ENCODE results near the gene MUS81. TPM values are rescaled to one million over a fixed set of nuclear protein-coding genes. Genes with fewer than 3 reads are reported as not detected.

MUS81 gene
- total and polyA plus RNA-seq, 2 of the 13 experiments (the other 11 are each of a cell fraction or from before 2014, with no cell fraction given): 25.6 to 30.2 TPM

DNA sequence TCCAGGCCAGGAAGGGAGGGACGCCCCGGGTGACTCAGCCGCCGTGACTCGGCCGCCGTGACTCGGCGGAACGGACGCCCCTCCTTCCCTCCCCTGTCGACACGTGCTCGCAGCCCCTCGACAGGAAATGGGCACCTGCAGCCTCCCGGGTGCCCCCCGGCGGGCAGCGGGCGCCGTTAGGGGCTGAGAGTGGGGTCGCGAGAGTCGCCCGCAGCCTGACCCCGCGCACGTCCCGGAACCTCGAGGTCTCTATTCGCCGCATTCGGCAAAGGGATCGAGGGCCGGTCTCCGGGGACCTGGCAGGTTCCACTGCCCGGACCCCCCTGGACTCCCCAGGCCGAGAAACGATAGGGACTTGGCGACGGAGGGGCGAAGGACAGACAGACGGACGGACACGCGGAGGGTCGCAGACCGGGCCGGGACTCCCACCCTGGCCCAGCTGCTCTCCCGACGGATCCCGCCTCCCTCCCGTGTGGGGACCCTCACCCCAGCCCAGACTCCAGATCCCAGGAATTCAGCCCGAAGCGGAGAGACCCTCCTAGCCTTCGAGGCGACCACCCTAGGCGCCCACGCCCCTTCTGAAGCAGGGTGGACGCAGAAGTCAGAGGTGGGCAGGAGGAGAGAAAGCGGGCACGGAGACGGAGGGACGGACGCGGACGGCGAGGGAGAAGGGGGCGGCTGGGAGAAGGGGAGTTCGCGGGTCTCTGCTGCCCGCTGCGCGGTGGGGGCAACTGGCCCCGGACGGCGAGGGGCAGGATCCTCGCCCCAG is 39.3 kb downstream of the MUS81 start (continued):
- TF ChIP-seq SNAPC2 (CRISPR knock-in tag; IDR thresholded peaks at IDR 0.05) (0 out of 2 replicates have a peak, but pooled peaks have one; percentile 52), NFKBIZ (CRISPR knock-in tag; IDR thresholded peaks at IDR 0.05) (peak; percentile 45; the same call in 1 of the 2 replicates), ZFP36 (IDR thresholded peaks at IDR 0.05; ENCODE audit: borderline replicate concordance, low read depth, low read length, partially characterized antibody) (no peak), HES4 (CRISPR knock-in tag; IDR thresholded peaks at IDR 0.05; ENCODE audit: borderline replicate concordance) (peak; percentile 32; the same call in 1 of the 2 replicates), NFIB (CRISPR knock-in tag; IDR thresholded peaks at IDR 0.05; ENCODE audit: borderline replicate concordance) (no peak), RARG (CRISPR knock-in tag; IDR thresholded peaks at IDR 0.05; ENCODE audit: low read depth) (no peak), ZSCAN12 (CRISPR knock-in tag; IDR thresholded peaks at IDR 0.05) (no peak), TBP (CRISPR knock-in tag; IDR thresholded peaks at IDR 0.05) (no peak), SETDB1 (CRISPR knock-in tag; IDR thresholded peaks at IDR 0.05; ENCODE audit: borderline replicate concordance) (no peak), KDM3A (CRISPR knock-in tag; IDR thresholded peaks at IDR 0.05; ENCODE audit: low read depth) (no peak), ZNF251 (CRISPR knock-in tag; IDR thresholded peaks at IDR 0.05) (no peak), PHF21A (CRISPR knock-in tag; IDR thresholded peaks at IDR 0.05) (peak; percentile 30; the same call in 1 of the 2 replicates), KAT2B (IDR thresholded peaks at IDR 0.05; ENCODE audit: borderline replicate concordance, low read depth, low read length) (no peak)
- TF ChIP-seq, protein P1, sequence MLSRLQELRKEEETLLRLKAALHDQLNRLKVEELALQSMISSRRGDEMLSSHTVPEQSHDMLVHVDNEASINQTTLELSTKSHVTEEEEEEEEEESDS (CRISPR knock-in tag; IDR thresholded peaks at IDR 0.05; ENCODE audit: borderline replicate concordance): peak; percentile 78; the same call in 1 of the 2 replicates
- TF ChIP-seq, protein P2, sequence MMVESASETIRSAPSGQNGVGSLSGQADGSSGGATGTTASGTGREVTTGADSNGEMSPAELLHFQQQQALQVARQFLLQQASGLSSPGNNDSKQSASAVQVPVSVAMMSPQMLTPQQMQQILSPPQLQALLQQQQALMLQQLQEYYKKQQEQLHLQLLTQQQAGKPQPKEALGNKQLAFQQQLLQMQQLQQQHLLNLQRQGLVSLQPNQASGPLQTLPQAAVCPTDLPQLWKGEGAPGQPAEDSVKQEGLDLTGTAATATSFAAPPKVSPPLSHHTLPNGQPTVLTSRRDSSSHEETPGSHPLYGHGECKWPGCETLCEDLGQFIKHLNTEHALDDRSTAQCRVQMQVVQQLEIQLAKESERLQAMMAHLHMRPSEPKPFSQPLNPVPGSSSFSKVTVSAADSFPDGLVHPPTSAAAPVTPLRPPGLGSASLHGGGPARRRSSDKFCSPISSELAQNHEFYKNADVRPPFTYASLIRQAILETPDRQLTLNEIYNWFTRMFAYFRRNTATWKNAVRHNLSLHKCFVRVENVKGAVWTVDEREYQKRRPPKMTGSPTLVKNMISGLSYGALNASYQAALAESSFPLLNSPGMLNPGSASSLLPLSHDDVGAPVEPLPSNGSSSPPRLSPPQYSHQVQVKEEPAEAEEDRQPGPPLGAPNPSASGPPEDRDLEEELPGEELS (CRISPR knock-in tag; IDR thresholded peaks at IDR 0.05): no peak
- TF ChIP-seq, protein P3, sequence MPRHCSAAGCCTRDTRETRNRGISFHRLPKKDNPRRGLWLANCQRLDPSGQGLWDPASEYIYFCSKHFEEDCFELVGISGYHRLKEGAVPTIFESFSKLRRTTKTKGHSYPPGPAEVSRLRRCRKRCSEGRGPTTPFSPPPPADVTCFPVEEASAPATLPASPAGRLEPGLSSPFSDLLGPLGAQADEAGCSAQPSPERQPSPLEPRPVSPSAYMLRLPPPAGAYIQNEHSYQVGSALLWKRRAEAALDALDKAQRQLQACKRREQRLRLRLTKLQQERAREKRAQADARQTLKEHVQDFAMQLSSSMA (CRISPR knock-in tag; IDR thresholded peaks at IDR 0.05): no peak
- TF ChIP-seq, protein P4, sequence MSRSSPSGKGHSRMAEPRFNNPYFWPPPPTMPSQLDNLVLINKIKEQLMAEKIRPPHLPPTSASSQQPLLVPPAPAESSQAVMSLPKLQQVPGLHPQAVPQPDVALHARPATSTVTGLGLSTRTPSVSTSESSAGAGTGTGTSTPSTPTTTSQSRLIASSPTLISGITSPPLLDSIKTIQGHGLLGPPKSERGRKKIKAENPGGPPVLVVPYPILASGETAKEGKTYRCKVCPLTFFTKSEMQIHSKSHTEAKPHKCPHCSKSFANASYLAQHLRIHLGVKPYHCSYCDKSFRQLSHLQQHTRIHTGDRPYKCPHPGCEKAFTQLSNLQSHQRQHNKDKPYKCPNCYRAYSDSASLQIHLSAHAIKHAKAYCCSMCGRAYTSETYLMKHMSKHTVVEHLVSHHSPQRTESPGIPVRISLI (CRISPR knock-in tag; IDR thresholded peaks at IDR 0.05; ENCODE audit: borderline replicate concordance): no peak
- TF ChIP-seq, protein P5, sequence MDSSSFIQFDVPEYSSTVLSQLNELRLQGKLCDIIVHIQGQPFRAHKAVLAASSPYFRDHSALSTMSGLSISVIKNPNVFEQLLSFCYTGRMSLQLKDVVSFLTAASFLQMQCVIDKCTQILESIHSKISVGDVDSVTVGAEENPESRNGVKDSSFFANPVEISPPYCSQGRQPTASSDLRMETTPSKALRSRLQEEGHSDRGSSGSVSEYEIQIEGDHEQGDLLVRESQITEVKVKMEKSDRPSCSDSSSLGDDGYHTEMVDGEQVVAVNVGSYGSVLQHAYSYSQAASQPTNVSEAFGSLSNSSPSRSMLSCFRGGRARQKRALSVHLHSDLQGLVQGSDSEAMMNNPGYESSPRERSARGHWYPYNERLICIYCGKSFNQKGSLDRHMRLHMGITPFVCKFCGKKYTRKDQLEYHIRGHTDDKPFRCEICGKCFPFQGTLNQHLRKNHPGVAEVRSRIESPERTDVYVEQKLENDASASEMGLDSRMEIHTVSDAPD (CRISPR knock-in tag; IDR thresholded peaks at IDR 0.05): 0 out of 2 replicates have a peak, but pooled peaks have one; percentile 51
- TF ChIP-seq, protein P6, sequence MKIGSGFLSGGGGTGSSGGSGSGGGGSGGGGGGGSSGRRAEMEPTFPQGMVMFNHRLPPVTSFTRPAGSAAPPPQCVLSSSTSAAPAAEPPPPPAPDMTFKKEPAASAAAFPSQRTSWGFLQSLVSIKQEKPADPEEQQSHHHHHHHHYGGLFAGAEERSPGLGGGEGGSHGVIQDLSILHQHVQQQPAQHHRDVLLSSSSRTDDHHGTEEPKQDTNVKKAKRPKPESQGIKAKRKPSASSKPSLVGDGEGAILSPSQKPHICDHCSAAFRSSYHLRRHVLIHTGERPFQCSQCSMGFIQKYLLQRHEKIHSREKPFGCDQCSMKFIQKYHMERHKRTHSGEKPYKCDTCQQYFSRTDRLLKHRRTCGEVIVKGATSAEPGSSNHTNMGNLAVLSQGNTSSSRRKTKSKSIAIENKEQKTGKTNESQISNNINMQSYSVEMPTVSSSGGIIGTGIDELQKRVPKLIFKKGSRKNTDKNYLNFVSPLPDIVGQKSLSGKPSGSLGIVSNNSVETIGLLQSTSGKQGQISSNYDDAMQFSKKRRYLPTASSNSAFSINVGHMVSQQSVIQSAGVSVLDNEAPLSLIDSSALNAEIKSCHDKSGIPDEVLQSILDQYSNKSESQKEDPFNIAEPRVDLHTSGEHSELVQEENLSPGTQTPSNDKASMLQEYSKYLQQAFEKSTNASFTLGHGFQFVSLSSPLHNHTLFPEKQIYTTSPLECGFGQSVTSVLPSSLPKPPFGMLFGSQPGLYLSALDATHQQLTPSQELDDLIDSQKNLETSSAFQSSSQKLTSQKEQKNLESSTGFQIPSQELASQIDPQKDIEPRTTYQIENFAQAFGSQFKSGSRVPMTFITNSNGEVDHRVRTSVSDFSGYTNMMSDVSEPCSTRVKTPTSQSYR (CRISPR knock-in tag; IDR thresholded peaks at IDR 0.05; ENCODE audit: borderline replicate concordance): no peak

All from HepG2 (cell line).